OCI-LY7 (cell line): ENCODE results near the gene PITPNC1. TPM values are rescaled to one million over a fixed set of nuclear protein-coding genes. Genes with fewer than 3 reads are reported as not detected.
"Not testable (repeated sequence)": the region's sequence is repeated elsewhere in the genome, so short reads cannot be mapped to it uniquely, and the experiment has no call there.

Experiments used
- BruUV-seq: library from RNA; stranded (reverse); fragments of 400-500 nt; replicated peaks from 2 replicates; lab custom pipeline; 2021; lab: Mats Ljungman, UMichigan
- CTCF ChIA-PET: fragments of 300-600 bp; sonication (Branson Sonifier 250); formaldehyde crosslinking; loops from one replicate; lab custom pipeline; 2022; ENCODE audit warnings: antibody characterized with exemption; ENCODE audit not compliant: unreplicated experiment; lab: Charles Lee
- POLR2A ChIA-PET: fragments of 300-600 bp; sonication (Branson Sonifier 250); formaldehyde crosslinking; loops from one replicate; lab custom pipeline; 2022; ENCODE audit warnings: antibody characterized with exemption; lab: Charles Lee
- DNase-seq: peaks from one replicate; pipeline ENCODE4 v3.0.0-alpha.2; 2015; ENCODE audit warnings: low spot score
- H2AFZ ChIP-seq: fragments of 200-600 bp; sonication (generic), shearing (Covaris generic); 2 replicates; pipeline ENCODE4 v1.6.1; 2014; ENCODE audit warnings: mild to moderate bottlenecking, antibody characterized with exemption, low read length, moderate library complexity
- H3K27ac ChIP-seq: fragments of 200-600 bp; sonication (generic); 2 replicates; pipeline ENCODE4 v1.5.1; 2014; ENCODE audit warnings: mixed run types, low read depth, mild to moderate bottlenecking, moderate library complexity, low read length, inconsistent platforms; ENCODE audit not compliant: poor library complexity, severe bottlenecking
- H3K36me3 ChIP-seq: fragments of 200-600 bp; sonication (generic); 2 replicates; pipeline ENCODE4 v1.6.1; 2014; ENCODE audit warnings: mild to moderate bottlenecking, antibody characterized with exemption, low read length, moderate library complexity, mixed read lengths; ENCODE audit not compliant: insufficient read depth
- H3K4me1 ChIP-seq: fragments of 200-600 bp; sonication (generic); 2 replicates; pipeline ENCODE4 v1.5.1; 2014; ENCODE audit warnings: mild to moderate bottlenecking, low read length; ENCODE audit not compliant: insufficient read depth, poor library complexity, severe bottlenecking
- H3K4me2 ChIP-seq: fragments of 200-600 bp; sonication (generic); 2 replicates; pipeline ENCODE4 v1.6.1; 2014; ENCODE audit warnings: mild to moderate bottlenecking, low read length
- H3K4me3 ChIP-seq: fragments of 200-600 bp; sonication (generic); 2 replicates; pipeline ENCODE4 v1.5.1; 2014; ENCODE audit warnings: mild to moderate bottlenecking, low read depth, low read length; ENCODE audit not compliant: poor library complexity, severe bottlenecking
- H3K79me2 ChIP-seq: fragments of 200-600 bp; sonication (generic); 2 replicates; pipeline ENCODE4 v1.6.1; 2016; ENCODE audit warnings: low read depth, mild to moderate bottlenecking, low read length, moderate library complexity, mixed read lengths; ENCODE audit not compliant: insufficient read depth
- H3K9me2 ChIP-seq: fragments of 200-600 bp; sonication (generic); 2 replicates; pipeline ENCODE4 v1.6.1; 2016; ENCODE audit warnings: mild to moderate bottlenecking, low read length, mixed read lengths; ENCODE audit not compliant: insufficient read depth
- H3K9me3 ChIP-seq: fragments of 200-600 bp; sonication (generic); 2 replicates; pipeline ENCODE4 v1.6.1; 2014; ENCODE audit warnings: mild to moderate bottlenecking, mixed run types, low read length, mixed read lengths
- H4K20me1 ChIP-seq: fragments of 200-600 bp; sonication (generic); 2 replicates; pipeline ENCODE4 v1.6.1; 2014; ENCODE audit warnings: mild to moderate bottlenecking, antibody characterized with exemption, low read length, moderate library complexity, mixed read lengths; ENCODE audit not compliant: insufficient read depth
- CTCF ChIP-seq: fragments of 200-600 bp; sonication (generic); conservative IDR thresholded peaks from 2 replicates; pipeline ENCODE4 v1.5.1; 2014; ENCODE audit warnings: mild to moderate bottlenecking, antibody characterized with exemption, low read length, moderate library complexity, mixed read lengths
- EZH2phosphoT487 ChIP-seq: fragments of 200-600 bp; sonication (generic); IDR thresholded peaks from 2 replicates; pipeline ENCODE4 v1.6.1; 2018; ENCODE audit warnings: low read depth, borderline replicate concordance, mild to moderate bottlenecking, mixed run types, antibody characterized with exemption, low read length, moderate library complexity, mixed read lengths
- intact Hi-C: fragments of 100-400 bp; cut with micrococcal nuclease; formaldehyde crosslinking; loops from one replicate; pipeline ENCODE4 v1.10.0; 2022; ENCODE audit not compliant: unreplicated experiment
- total RNA-seq, 2 experiments: library from RNA; depleted of rRNA in 1 of 2; stranded (reverse); fragments of >200 nt in 1 of 2; shearing (Covaris generic) in 1 of 2; gene quantifications; 2 replicates each; pipeline ENCODE4 v1.2.3, GENCODE V29; 2014 to 2022

PITPNC1 gene
- total RNA-seq, 2 experiments from 2014 or later = 14.3 to 21.1 TPM

- Histone ChIP-seq H3K4me1 (peaks cover 36% of the 10 kb centered on the region), H3K4me3 (no peak overlapping the region), H3K79me2 (no peaks in the 10 kb centered on the region), H3K9me3 (no peaks in the 10 kb centered on the region), H3K9me2 (no peaks in the 10 kb centered on the region), H3K4me2 (peak overlapping the region; percentile 60), H3K27ac (no peak overlapping the region), H3K36me3 (no peaks in the 10 kb centered on the region), H4K20me1 (no peaks in the 10 kb centered on the region), H2AFZ (peak overlapping the region; percentile 63; the same call in 1 of the 2 replicates)
- TF ChIP-seq CTCF (no peak), EZH2phosphoT487 (no peak)
- CTCF ChIA-PET = no interaction called here
- BruUV-seq = no TSS peak
- no peak for DNase-seq
- POLR2A ChIA-PET = no interaction called here
- intact Hi-C loops = no loop called here
These were observed 26.0 kb downstream of the PITPNC1 start for GRCh38 chr17:67403065-67403464.

GRCh38 chr17:67403483-67403882 lies 26.4 kb downstream of the PITPNC1 start:
- intact Hi-C loops = no loop called here
- POLR2A ChIA-PET = no interaction called here
- TF ChIP-seq CTCF (no peak), EZH2phosphoT487 (no peak)

GRCh38 chr17:67408455-67408830 lies 31.4 kb downstream of the PITPNC1 start:
- DNase-seq, H3K79me2 ChIP-seq, H3K9me2 ChIP-seq, CTCF ChIA-PET, H3K9me3 ChIP-seq, H2AFZ ChIP-seq, H4K20me1 ChIP-seq, intact Hi-C loops, H3K4me3 ChIP-seq, BruUV-seq, POLR2A ChIA-PET, H3K36me3 ChIP-seq, H3K4me2 ChIP-seq, H3K27ac ChIP-seq, H3K4me1 ChIP-seq: not testable (repeated sequence)

More at GRCh38 chr17:67403483-67403882, 26.4 kb downstream of the PITPNC1 start:
- Histone ChIP-seq H3K79me2 (no peaks in the 10 kb centered on the region), H3K9me3 (no peaks in the 10 kb centered on the region), H3K4me3 (no peak overlapping the region), H4K20me1 (no peaks in the 10 kb centered on the region), H3K9me2 (no peaks in the 10 kb centered on the region), H3K27ac (no peak overlapping the region), H2AFZ (peak overlapping the region; percentile 1; the same call in 1 of the 2 replicates), H3K4me1 (peaks cover 36% of the 10 kb centered on the region), H3K36me3 (no peaks in the 10 kb centered on the region), H3K4me2 (peak overlapping the region; percentile 60)
- CTCF ChIA-PET = no interaction called here
- no peak for DNase-seq
- no TSS peak for BruUV-seq
